Stimulated activated CD4-positive, alpha-beta T cell treated with anti-CD3 and anti-CD28 coated beads, Interleukin-2, amount 100 ng/mL, for 24 hours (primary cell): ENCODE measurements around the gene SLC25A24.
"Not testable (repeated sequence)": the region's sequence is repeated elsewhere in the genome, so short reads cannot be mapped to it uniquely, and the experiment has no call there.

ENCODE experiments used
- DNase-seq, 2 donors: peaks; one replicate each; pipeline ENCODE4 v3.0.0-alpha.2; 2020

SLC25A24 gene

GRCh38 chr1:108133148-108133547 lies 67.0 kb downstream of the SLC25A24 start:
- not testable (repeated sequence) for DNase-seq

- DNase-seq, result not testable (repeated sequence)
Measured at GRCh38 chr1:108132367-108132766, 67.8 kb downstream of the SLC25A24 start.

DNA sequence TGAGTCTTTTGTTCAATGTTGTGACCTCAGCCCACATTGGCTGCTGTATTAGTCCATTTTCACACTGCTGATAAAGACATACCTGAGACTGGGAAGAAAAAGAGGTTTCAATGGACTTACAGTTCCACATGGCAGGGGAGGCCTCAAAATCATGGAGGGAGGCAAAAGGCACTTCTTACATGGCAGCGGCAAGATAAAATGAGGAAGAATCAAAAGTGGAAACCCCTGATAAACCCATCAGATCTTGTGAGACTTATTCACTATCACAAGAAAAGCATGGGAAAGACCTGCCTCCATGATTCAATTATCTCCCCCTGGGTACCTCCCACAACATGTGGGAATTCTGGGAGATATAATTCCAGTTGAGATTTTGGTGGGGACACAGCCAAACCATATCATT lies 68.9 kb downstream of the SLC25A24 start:
- DNase-seq, result not testable (repeated sequence)

GRCh38 chr1:108130794-108131193 lies 69.3 kb downstream of the SLC25A24 start:
- DNase-seq, result no peak

DNA sequence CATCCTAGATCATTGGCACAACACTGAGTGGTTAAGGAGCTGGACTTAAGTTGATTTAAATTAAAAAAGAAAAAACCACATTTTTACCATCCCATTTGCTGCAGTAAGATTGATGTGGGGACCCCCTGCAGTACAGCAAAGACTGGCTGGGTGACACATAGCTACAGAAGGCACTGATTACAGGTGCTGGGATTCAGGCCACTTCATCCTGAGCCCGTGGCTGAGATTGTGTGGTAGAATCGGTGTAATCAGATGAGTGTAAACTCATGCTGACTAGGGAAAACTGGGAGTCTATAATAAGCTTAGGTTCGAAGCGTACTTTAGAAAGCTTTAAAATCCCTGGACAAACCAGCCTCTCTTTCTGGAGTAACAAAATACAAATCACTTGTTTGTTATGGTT lies 70.1 kb downstream of the SLC25A24 start:
- DNase-seq, result no peak

DNA sequence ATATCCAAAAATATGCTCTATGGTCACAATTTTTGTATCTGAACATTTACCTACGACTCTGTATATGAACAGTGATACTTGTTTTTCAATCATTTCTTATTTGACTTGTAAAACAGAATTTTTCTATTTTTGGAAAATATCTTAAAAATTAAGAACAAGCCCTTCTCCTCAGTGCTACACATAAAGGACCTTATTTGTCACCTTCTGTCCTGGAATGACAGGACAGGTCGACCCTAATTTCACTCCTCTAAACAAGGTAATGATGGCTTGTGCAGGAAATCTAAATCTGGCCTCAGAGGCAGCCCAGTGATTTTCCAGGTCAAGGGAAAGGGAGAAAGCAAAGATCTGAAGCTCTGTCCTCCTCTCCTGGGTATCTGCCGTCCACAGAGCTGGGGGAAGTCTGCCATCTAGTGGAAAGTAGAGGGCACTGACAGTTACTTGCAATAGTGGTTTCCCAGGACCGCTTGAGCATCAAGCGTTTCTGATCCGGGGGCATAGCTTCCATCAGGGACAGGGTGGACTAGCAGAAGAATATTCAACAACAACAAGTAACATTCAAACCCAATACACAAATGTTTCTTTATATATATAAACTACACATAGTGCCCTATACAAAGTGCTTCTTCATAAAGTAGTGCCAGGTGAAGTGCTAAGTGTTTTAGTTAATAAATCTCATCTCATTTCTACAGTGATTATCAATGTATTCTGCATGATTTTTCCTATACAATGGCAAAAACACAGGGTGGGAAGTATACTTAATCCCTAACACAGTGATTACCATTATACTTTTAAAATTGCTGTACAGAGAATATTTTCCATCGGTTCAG lies 74.6 kb downstream of the SLC25A24 start:
- peak; percentile 51 to 68 for DNase-seq

- no peak for DNase-seq
Measured at GRCh38 chr1:108124622-108125311, 75.4 kb downstream of the SLC25A24 start.

- no peak for DNase-seq
Measured at GRCh38 chr1:108124023-108124422, 76.1 kb downstream of the SLC25A24 start.

GRCh38 chr1:108121358-108122143 lies 78.6 kb downstream of the SLC25A24 start:
- no peak for DNase-seq

DNA sequence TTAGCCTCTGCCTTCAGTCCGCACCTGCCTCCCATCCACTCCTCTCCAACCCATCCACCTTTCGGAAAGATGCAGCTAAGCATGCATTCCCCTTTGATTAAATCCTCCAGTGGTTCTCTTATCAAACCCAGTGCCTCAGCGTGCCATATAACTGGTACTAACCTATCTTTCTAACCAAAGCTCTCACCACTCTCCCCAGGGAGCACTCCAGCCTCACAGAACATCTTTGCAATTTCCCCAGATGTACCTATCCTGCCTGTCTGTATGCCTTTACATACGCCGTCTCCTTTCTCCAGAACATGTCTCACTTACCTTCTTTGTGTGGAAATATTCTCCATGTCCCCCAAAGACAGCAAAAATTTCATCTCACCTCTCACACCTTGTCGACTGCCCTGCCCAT lies 80.0 kb downstream of the SLC25A24 start:
- DNase-seq, result no peak

DNA sequence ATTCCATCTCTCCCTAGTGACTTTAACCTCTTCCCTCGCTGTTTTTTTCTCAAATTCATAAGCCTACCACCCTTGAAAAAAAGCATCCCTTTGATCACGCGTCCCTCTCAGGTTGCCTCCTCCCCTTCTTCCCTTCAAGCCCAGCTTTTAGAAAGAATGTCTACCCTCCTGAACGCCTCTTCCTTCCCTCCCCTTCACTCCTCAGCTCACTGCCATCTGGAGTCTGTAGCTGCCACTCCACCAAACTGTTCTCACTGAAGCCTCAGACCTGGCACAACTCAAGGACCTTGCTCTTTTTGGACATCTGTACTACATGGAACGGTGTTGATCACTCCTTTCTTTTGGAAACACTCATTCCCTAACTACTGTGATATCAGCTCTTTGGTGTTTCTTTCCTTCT lies 80.6 kb downstream of the SLC25A24 start:
- DNase-seq, result no peak

DNA sequence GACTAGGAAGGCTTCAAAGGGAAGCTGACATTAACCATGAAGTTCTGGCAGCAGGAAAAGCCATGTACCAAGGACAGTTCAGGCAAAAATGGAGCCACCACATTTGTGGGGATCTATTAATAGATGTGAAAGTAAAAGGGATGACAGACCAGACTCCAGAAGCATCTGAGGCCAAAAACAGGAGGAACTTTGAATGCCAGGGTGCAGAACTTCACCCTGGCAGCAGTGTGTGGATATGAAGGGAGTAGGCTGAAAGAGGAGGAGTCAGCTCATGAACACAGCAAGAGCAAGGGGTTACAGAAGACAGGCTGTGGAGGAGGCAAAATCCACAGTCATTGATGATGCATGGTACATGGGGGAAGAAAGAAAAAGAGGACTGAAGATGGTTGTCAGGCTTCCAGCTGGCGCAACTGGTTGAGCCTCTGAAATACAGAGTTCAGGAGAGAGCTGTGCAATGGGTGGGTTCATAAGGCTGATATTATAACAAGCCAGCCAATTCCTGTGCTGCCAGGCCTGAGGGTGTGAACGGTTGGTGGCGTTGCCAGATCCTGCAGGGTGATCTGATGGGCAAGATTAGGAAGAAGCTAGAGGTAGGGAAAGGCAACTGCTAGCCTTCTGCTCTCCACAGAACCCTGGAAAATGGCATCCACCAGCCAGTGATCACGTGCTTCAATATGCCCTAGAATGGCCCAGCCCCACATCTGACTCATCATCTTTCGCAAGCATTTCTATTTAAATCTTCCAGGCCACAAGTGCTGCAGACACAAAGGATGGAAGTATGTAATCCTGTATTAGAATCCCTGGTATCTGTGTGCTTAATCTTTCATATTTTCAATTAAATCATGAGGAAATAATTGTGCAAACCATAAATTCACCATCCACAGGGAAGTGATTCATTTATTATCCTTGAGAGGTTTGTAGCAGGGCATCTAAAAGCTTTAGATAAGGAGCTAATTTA lies 81.9 kb downstream of the SLC25A24 start:
- DNase-seq, result no peak

DNA sequence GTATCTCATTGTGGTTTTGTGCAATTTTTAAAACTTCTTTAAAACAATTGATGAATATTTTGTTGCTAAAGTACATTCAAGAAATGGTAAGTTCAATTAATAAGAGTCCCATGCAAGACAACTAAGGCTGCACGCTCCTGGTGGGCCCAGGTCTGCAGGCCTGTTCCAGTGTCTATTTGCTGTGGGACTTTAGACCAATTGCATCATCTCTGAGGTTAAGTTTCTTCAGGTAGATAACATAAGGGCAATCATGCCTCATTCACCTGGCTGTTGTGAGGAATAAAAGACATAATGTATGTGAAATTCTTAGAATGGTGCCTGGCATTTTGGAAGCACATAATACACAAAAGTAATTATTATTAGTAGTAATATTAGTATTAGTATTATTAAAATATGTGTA lies 82.9 kb downstream of the SLC25A24 start:
- DNase-seq, result no peak

- DNase-seq, result no peak
Measured at GRCh38 chr1:108114033-108114599, 86.0 kb downstream of the SLC25A24 start.

- DNase-seq, result no peak
Measured at GRCh38 chr1:108113496-108113895, 86.6 kb downstream of the SLC25A24 start.

GRCh38 chr1:108109295-108109973 lies 90.7 kb downstream of the SLC25A24 start:
- DNase-seq, result no peak

DNA sequence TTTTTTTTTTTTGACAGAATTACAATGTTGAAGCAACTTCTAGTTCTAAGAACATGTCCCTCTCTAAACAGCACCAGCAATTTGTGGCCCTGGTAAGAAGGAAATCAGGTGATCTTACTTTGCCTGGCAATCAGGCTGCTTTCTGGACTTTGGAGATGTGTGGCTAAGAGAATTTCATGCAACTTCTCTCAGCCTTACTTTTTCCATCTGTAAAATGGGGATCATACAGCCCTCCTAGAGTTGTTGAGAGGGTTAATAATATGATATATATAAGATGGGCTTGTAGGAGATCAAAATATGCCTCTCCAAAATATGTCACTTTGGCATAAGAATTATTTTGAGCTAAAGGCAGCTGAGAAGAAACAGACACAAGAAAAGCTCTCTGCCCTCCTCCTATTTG lies 92.0 kb downstream of the SLC25A24 start:
- DNase-seq, result no peak

DNA sequence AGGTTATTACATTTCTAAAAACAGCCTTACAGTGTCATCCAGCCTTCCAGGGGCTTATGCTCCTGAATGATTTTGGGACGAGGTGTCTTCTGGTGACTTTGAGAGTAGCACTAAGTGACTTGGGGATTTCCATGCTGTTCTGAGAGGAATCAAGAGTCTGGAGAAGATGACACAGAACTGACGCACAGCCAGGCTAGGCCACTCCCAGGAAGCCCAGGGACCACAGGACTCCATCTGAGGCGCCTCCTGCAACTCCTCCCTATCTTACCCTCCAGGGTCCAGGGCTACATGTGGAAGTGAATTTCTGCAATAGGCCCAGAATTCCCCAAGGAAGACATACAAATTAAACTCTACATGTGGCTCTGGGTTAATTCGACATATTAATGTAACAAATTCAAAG lies 92.5 kb downstream of the SLC25A24 start:
- peak; percentile 52 to 58 for DNase-seq

DNA sequence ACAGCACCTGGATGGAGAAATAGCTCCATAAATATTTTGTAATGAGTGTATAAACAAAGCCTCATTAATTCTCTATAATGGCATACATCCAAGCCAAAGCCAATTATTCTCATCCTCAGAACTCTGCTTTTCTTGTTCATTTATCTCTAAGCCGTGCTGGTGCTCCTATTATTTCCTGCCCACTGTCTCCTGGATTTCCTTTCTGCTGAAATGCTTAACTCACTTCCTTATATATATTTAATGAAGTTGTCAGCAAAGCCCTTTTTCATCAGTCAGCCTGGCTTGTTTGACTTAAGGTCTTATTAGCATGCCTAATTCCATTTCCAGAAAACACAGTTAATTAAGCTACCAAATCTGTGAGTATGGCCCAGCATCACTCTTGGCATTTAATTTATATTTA lies 93.4 kb downstream of the SLC25A24 start:
- DNase-seq, result no peak

DNA sequence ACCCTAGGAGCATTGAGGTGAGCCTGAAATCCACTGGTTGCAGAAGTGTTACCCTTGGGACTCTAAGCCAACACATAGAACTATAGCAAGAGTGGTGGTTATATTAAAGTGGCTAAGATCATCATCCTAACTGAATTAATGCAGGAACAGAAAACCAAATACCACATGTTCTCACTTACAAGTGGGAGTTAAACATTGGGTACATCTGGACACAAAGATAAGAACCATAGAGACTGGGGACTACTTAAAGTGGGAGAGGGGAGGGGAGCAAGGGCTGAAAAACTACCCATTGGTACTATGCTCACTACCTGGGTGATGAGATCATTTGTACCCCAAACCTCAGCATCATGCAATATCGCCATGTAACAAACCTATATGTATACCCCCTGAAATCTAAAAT lies 100.0 kb downstream of the SLC25A24 start:
- no peak for DNase-seq

GRCh38 chr1:108097018-108097417 lies 103.1 kb downstream of the SLC25A24 start:
- DNase-seq, result no peak
